Neural cell (in vitro differentiated cells): ENCODE measurements around the gene SDK1. TPM values are rescaled to one million over a fixed set of nuclear protein-coding genes. Genes with fewer than 3 reads are reported as not detected.

Source experiments
- H2AFZ ChIP-seq: fragments of 200-600, 300-800 bp; sonication (generic), shearing (Covaris generic); 2 replicates; pipeline ENCODE4 v1.6.0; 2014; ENCODE audit warnings: low read depth, mild to moderate bottlenecking, antibody characterized with exemption, low read length, moderate library complexity
- H3F3A ChIP-seq: fragments of 200-600 bp; shearing (Covaris generic); 2 replicates; pipeline ENCODE4 v1.6.1; 2016; ENCODE audit warnings: mild to moderate bottlenecking, moderate library complexity, mixed read lengths, antibody characterized with exemption, low read length; ENCODE audit not compliant: insufficient read depth, poor library complexity, severe bottlenecking
- H3K27ac ChIP-seq: fragments of 200-600, 300-800 bp; sonication (generic), shearing (Covaris generic); 2 replicates; pipeline ENCODE4 v1.5.1; 2014; ENCODE audit warnings: mild to moderate bottlenecking, low read length, moderate library complexity
- H3K27me3 ChIP-seq: fragments of 300-800, 200-600 bp; sonication (generic), shearing (Covaris generic); 2 replicates; pipeline ENCODE4 v1.6.0; 2014; ENCODE audit warnings: mild to moderate bottlenecking, low read depth, low read length, moderate library complexity; ENCODE audit not compliant: insufficient read depth
- H3K36me3 ChIP-seq: fragments of 300-800, 200-600 bp; sonication (generic), shearing (Covaris generic); 2 replicates; pipeline ENCODE4 v1.5.1; 2014; ENCODE audit warnings: mild to moderate bottlenecking, antibody characterized with exemption, low read length, moderate library complexity; ENCODE audit not compliant: insufficient read depth
- H3K4me2 ChIP-seq: fragments of 300-800, 200-600 bp; sonication (generic), shearing (Covaris generic); 2 replicates; pipeline ENCODE4 v1.6.0; 2014; ENCODE audit warnings: mild to moderate bottlenecking, low read length
- H3K4me3 ChIP-seq: fragments of 300-800, 200-600 bp; sonication (generic), shearing (Covaris generic); 2 replicates; pipeline ENCODE4 v1.5.1; 2014; ENCODE audit warnings: mild to moderate bottlenecking, low read length, moderate library complexity
- H3K79me2 ChIP-seq: fragments of 200-600 bp; shearing (Covaris generic); replicated peaks from 2 replicates; pipeline ENCODE4 v1.6.0; 2014; ENCODE audit warnings: mild to moderate bottlenecking, low read length, moderate library complexity; ENCODE audit not compliant: insufficient read depth
- H3K9ac ChIP-seq: fragments of 300-800, 200-600 bp; sonication (generic), shearing (Covaris generic); 2 replicates; pipeline ENCODE4 v1.6.1; 2016; ENCODE audit warnings: mild to moderate bottlenecking, low read length, mixed read lengths
- H3K9me2 ChIP-seq: fragments of 200-600 bp; shearing (Covaris generic); 2 replicates; pipeline ENCODE4 v1.6.1; 2016; ENCODE audit warnings: mild to moderate bottlenecking, low read length, mixed read lengths; ENCODE audit not compliant: insufficient read depth
- H3K9me3 ChIP-seq: fragments of 200-600, 300-800 bp; sonication (generic), shearing (Covaris generic); 2 replicates; pipeline ENCODE4 v1.6.1; 2016; ENCODE audit warnings: mild to moderate bottlenecking, mixed run types, low read length, moderate library complexity, mixed read lengths
- H4K20me1 ChIP-seq: fragments of 200-600 bp; shearing (Covaris generic); 2 replicates; pipeline ENCODE4 v1.6.1; 2016; ENCODE audit warnings: mild to moderate bottlenecking, mixed run types; ENCODE audit not compliant: insufficient read depth
- CTCF ChIP-seq: fragments of 450-650 bp; IDR thresholded peaks from 2 replicates; pipeline ENCODE4 v1.5.1; 2014; ENCODE audit warnings: antibody characterized with exemption, mild to moderate bottlenecking, moderate library complexity; ENCODE audit not compliant: poor library complexity, severe bottlenecking
- EP300 ChIP-seq: fragments of 450-650 bp; conservative IDR thresholded peaks from 2 replicates; pipeline ENCODE4 v1.6.1; 2014; ENCODE audit warnings: antibody characterized with exemption, mild to moderate bottlenecking, moderate library complexity; ENCODE audit not compliant: poor library complexity, severe bottlenecking
- EZH2 ChIP-seq: fragments of 200-600, 300-800 bp; shearing (Covaris generic), sonication (generic); IDR thresholded peaks from 2 replicates; pipeline ENCODE4 v1.6.1; 2014; ENCODE audit warnings: antibody characterized with exemption, low read length, borderline replicate concordance, mild to moderate bottlenecking; ENCODE audit not compliant: insufficient read depth, poor library complexity, severe bottlenecking
- MXI1 ChIP-seq: fragments of 450-650 bp; conservative IDR thresholded peaks from 2 replicates; pipeline ENCODE4 v1.6.1; 2014; ENCODE audit warnings: antibody characterized with exemption, mild to moderate bottlenecking; ENCODE audit not compliant: poor library complexity, severe bottlenecking
- POLR2AphosphoS5 ChIP-seq: IDR thresholded peaks from 2 replicates; pipeline ENCODE4 v1.6.1; 2012
- RAD21 ChIP-seq: fragments of 450-650 bp; conservative IDR thresholded peaks from 2 replicates; pipeline ENCODE4 v1.6.1; 2014; ENCODE audit warnings: antibody characterized with exemption, mild to moderate bottlenecking, moderate library complexity
- REST ChIP-seq: IDR thresholded peaks from 2 replicates; pipeline ENCODE4 v1.6.1; 2012; ENCODE audit warnings: borderline replicate concordance
- SMC3 ChIP-seq: fragments of 450-650 bp; conservative IDR thresholded peaks from 2 replicates; pipeline ENCODE4 v1.6.1; 2014; ENCODE audit warnings: antibody characterized with exemption, mild to moderate bottlenecking, moderate library complexity; ENCODE audit not compliant: poor library complexity
- TAF1 ChIP-seq: IDR thresholded peaks from 2 replicates; pipeline ENCODE4 v1.6.1; 2012; ENCODE audit warnings: low read depth
- polyA plus RNA-seq: library from polyadenylated mRNA; depleted of rRNA; stranded (reverse); fragments of >200 nt; gene quantifications from 2 replicates; pipeline ENCODE4 v1.2.3, GENCODE V29; 2014

The SDK1 gene
- polyA plus RNA-seq, 1 donor from 2014 or later: 2.7 TPM

- no peaks in the 10 kb centered on the region for H3K27me3 ChIP-seq
- no peaks in the 10 kb centered on the region for H3F3A ChIP-seq
- no peak overlapping the region for H3K4me3 ChIP-seq
- no peak overlapping the region for H2AFZ ChIP-seq
- no peak overlapping the region for H3K9ac ChIP-seq
- H3K36me3 ChIP-seq: no peaks in the 10 kb centered on the region
- H4K20me1 ChIP-seq: no peaks in the 10 kb centered on the region
- TF ChIP-seq RAD21: no peak
- TF ChIP-seq EP300: no peak
- no peak for TF ChIP-seq CTCF
- TF ChIP-seq SMC3: no peak
- no peak for TF ChIP-seq POLR2AphosphoS5
- no peak for TF ChIP-seq TAF1
- TF ChIP-seq MXI1: no peak
- no peak for TF ChIP-seq EZH2
- TF ChIP-seq REST: no peak
- H3K79me2 ChIP-seq: no peaks in the 10 kb centered on the region
- H3K9me3 ChIP-seq: peaks cover 3% of the 10 kb centered on the region
- no peak overlapping the region for H3K4me2 ChIP-seq
- H3K27ac ChIP-seq: no peak overlapping the region
- no peaks in the 10 kb centered on the region for H3K9me2 ChIP-seq
Observed at GRCh38 chr7:4025694-4026615, 724.9 kb downstream of the SDK1 start.

GRCh38 chr7:4026941-4027486 is 726.0 kb downstream of the SDK1 start:
- H2AFZ ChIP-seq: no peak overlapping the region
- no peak overlapping the region for H3K9ac ChIP-seq
- TF ChIP-seq RAD21: no peak
- TF ChIP-seq CTCF: no peak
- TF ChIP-seq TAF1: no peak
- no peak for TF ChIP-seq EP300
- no peak for TF ChIP-seq MXI1
- no peak for TF ChIP-seq POLR2AphosphoS5
- no peak for TF ChIP-seq REST
- no peaks in the 10 kb centered on the region for H3K9me2 ChIP-seq
- H3F3A ChIP-seq: no peaks in the 10 kb centered on the region
- H3K36me3 ChIP-seq: no peaks in the 10 kb centered on the region
- no peak overlapping the region for H3K27ac ChIP-seq
- no peaks in the 10 kb centered on the region for H3K9me3 ChIP-seq
- no peaks in the 10 kb centered on the region for H4K20me1 ChIP-seq
- no peak overlapping the region for H3K4me2 ChIP-seq
- H3K4me3 ChIP-seq: no peak overlapping the region
- no peaks in the 10 kb centered on the region for H3K79me2 ChIP-seq
- H3K27me3 ChIP-seq: no peaks in the 10 kb centered on the region
